GM21390 (cell line): ENCODE results near the gene LPGAT1.

Experiments used
- ATAC-seq: cut with Tn5 transposase; IDR thresholded peaks from one replicate; pipeline ENCODE4 v1.9.1; 2021; ENCODE audit not compliant: unreplicated experiment

LPGAT1 gene

DNA sequence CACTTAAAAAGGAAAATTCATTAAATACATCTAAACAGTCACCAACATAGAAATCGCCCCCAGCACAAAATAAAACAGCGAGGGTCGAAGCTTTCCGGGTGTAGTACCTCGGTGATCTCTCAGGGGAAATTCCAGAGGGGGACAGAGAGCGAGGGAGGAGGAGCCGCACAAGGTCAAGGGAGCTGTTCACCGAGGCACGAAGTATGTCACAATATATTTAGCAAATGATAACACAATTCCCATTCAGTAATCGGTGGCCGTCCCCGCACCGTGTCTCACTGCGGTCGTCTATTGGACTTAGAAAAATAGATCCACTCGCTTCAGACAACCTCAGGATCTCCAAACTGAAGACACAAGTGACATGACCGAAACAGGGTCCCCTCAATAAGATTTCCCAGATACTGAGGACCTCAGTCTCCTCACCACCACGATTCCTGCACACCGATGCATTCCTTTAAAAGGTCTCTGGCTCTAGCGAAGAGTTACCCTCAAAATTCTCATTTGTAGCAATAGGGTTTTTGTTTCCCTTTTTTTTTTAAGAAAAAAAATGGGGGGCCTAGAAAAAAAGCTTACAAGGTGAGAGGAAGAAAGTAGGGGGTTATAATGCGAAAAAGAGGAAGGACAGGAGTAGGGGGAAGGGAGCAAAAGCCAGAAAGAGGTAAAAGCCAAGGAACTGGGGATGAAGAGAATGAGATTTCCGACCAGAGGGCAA, 1.1 kb downstream of the LPGAT1 start:
- ATAC-seq: no peak

DNA sequence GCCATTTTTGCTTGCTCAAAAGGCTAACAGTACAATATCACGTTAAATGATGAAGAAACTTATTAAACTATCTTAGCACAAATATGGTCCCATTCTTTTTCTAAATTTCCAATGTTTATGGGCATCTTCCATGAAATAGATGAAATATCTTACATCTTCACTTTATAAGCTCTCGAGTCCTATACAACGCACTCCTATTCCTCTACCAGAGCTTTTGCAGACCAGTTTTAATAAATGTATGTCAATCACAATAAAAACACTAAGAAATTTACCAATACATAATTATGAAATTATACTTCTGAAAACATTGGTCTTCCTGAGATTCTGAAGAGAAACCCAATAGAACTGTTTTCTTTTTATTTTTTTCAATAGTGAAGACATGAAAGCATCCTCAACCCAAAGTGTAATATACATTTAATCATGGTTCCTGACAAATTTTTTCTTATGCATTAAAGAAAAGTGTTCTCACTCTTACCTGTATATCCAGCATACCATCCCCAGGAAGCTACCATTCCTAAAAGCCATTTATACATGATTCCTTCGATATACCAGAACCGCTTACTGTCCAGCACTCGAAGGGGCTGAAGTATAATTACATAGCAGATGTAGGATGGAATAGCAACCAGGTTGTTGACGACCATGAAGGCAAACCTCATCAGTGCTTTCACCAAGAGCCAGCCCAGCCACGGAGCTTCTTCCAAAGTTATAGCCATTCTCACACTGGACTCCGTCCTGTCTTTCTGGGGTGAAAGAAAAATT, 1.8 kb downstream of the LPGAT1 start:
- ATAC-seq: no peak

DNA sequence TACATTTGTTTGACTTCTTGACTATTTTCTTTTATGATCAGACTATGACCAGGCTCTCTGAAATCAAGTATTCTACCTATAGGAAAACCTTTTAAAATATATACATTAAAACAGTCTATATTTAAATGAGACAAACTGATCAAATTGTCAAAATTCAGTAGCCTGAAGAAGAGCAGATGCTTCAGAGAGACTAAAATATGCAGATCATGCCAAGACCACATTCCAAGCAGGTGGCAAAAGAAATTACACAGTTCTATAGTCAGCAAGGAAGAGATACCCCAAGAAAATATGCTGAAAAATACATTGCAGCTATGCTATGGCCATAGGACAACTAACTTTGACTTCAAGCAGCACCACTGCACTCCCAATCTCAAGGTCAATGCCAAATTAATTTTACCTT, 3.5 kb downstream of the LPGAT1 start:
- no peak for ATAC-seq

DNA sequence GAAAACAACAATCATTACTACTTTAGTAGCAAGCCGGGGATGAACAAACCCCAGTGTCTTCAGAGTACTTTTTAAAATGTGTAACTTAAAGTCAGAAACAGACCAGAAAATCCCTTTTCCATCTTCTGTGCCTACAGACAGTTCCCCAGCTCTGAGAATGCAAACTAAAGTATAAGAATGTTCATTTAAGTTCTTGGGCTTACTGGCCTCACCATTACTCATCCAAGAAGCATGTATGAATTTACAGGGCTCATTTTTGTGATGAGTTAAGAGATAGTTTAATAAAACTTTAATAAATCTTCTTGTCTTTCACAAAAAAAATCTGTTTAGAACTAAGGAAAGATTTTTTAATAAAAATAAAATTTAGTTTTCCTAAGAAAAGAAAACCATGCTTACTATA, 4.6 kb downstream of the LPGAT1 start:
- ATAC-seq: no peak

DNA sequence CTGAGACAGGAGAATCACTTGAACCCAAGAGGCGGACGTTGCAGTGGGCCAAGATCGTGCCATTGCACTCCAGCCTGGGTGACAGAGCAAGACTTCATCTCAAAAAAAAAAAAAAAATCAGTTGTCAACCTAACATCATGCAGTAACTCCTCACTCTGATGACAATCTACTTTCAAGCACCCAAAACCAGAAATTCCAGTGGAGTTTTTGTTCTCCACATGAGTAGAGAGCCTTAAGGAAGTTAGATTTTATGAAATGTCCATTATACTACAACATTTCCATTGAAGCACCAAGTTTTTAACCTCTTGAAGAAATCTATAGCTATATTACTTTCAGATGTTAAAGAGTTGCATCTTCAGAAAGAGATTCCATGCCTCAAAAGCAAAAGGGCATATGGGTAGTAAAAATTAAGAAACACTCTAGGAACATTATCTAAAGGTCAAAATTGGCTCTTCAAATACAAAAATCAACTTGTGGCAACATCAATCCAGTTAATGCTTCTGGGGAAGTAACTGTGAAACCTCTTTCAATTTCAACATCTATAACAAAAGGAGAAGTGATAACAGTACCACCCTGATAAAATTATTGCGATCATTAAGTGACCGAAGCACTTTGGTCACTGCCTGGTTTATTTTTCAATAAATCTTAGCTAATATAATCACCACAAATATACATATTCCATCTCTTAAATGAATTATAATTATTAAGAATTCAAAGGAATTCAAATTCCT, 7.7 kb downstream of the LPGAT1 start:
- no peak for ATAC-seq

- no peak for ATAC-seq
Measured at GRCh38 chr1:211816586-211816985, 14.0 kb downstream of the LPGAT1 start.

GRCh38 chr1:211814313-211814712, 16.2 kb downstream of the LPGAT1 start:
- no peak for ATAC-seq

DNA sequence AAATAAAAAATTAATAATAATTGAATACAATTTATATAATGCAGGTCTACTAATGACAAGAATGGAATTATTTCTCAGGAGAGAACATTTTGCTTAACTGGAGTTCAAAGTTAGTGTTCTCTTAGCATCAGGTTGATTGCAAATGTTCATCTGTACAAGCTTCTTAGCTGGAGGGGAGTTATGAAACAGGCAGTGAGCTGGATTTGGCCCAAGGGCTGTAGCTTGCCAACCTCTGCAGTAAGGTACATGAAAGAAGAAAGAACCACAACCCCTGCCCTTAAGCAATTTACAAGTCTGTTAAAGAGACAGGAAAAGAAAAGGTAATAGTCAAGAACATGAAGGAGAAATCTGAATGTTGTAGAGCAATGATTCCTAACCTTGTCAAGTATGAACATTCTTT, 17.0 kb downstream of the LPGAT1 start:
- ATAC-seq: no peak

DNA sequence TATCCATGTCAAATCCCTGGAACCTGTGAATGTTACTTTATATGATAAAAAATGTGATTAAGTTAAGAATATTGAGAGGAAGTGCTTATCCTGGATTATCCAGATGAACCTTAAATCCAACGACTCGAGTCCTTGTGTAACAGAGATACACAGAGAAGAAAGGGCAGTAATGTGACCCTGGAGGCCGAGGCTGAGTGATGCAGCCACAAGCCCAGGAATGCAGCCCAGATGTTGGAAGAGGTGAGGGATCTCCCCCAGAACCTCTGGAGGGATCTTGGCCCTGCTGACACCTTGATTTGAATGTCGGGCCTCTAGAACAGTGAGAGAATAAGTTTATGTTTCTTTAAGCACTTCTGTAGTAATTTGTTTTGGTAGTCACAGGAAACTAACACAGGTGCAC, 18.0 kb downstream of the LPGAT1 start:
- ATAC-seq: no peak

DNA sequence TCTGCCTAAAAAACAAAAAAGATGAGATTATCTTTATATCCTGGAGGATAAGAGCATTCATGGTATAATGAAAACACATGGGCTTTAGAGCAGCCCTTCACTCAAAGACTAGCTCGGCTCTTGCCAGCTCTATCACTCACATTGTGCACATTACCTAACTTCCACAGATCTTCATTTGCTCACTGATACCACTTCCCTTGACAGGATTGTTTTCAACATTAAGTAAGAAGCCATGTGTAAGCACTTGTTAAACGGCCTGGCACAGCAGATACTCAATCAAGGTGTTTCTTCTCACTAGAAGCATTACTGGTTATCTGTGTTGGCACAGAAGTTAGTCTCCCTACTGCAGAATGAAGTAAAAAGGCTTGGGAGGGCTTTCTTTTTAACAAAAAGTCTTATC, 18.7 kb downstream of the LPGAT1 start:
- ATAC-seq: no peak

- ATAC-seq: no peak
Measured at GRCh38 chr1:211811126-211811525, 19.4 kb downstream of the LPGAT1 start.

DNA sequence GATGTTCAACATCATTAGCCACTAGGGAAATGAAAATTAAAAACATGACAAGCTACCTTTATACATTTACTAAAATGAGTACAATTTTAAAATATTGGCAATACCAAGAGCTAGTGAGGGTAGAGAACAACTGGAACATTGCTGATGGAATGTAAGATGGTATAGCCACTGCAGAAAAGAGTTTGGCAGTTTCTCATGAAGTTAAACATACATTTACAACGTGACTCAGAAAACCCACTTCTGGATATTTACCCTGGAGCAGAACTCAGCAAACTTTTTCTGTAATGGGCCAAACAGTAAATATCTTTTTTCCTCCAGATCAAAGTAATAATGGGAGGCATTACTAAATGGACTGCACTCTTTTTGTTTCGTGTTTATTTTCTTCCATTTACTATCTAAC, 22.1 kb downstream of the LPGAT1 start:
- ATAC-seq: no peak

DNA sequence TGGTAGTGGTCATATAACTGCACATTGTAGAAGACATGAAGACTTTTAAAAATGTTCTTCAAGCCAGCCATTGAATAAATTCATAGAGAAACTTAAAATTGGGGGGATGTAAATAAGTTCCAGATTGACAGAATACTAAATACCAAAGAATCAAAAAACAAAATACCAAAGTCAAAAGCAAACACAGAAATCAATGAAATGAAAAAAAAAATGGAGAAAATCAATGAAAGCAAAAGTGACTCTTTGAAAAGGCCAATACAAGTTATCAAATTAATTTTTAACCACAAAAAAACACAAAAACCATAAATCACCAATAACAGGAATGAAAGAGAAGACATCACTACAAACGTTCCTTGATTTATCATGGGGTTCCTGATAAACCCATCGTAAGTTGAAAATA, 25.6 kb downstream of the LPGAT1 start:
- ATAC-seq: no peak

GRCh38 chr1:211800925-211801607, 29.5 kb downstream of the LPGAT1 start:
- no peak for ATAC-seq

- no peak for ATAC-seq
Measured at GRCh38 chr1:211797994-211798393, 32.6 kb downstream of the LPGAT1 start.

GRCh38 chr1:211791979-211792378, 38.6 kb downstream of the LPGAT1 start:
- ATAC-seq: no peak

GRCh38 chr1:211789641-211790464, 40.7 kb downstream of the LPGAT1 start:
- no peak for ATAC-seq

DNA sequence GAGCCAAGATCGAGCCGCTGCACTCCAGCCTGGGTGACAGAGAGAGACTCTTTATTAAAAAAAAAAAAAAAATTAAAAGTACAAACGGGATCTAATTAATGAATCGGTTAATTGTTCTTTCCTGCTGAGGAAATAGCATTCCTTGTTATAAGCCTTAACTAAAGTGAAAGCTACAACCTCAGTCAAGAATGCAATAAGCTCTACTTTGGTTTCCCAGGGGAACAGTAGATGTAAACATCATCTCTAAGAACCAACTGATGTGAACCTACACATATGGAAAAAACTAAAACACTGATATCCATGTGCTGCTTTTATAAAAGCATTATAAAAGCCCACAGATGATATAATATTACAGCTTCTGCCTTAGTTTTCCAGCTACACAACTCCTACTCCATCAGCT, 41.9 kb downstream of the LPGAT1 start:
- ATAC-seq: no peak

GRCh38 chr1:211783897-211784296, 46.7 kb downstream of the LPGAT1 start:
- ATAC-seq: no peak

- ATAC-seq: no peak
Measured at GRCh38 chr1:211783266-211783665, 47.3 kb downstream of the LPGAT1 start.

- peak; percentile 74 for ATAC-seq
Measured at GRCh38 chr1:211781260-211781659, 49.3 kb downstream of the LPGAT1 start.
